D721Med (cell line): ENCODE data around the gene ILRUN.
"Not testable (repeated sequence)": the region's sequence is repeated elsewhere in the genome, so short reads cannot be mapped to it uniquely, and the experiment has no call there.

Experiments
- DNase-seq: peaks from one replicate; pipeline ENCODE4 v3.0.0; 2011; ENCODE audit warnings: low spot score; ENCODE audit not compliant: insufficient read length
- FAIRE-seq: peaks from 2 replicates; lab custom pipeline; 2011; peaks lifted over from hg19 to GRCh38; lab: Jason Lieb, UNC
- CTCF ChIP-seq: IDR thresholded peaks from 2 replicates; pipeline ENCODE4 v1.5.1; 2012; ENCODE audit warnings: mild to moderate bottlenecking, control low read depth; ENCODE audit not compliant: insufficient read depth; ENCODE audit errors: missing control alignments

The ILRUN gene

GRCh38 chr6:34671801-34672656 lies 24.5 kb downstream of the ILRUN start:
- DNase-seq (no peak), FAIRE-seq (no peak)
- no peak for TF ChIP-seq CTCF

- DNase-seq (no peak), FAIRE-seq (no peak)
- no peak for TF ChIP-seq CTCF
These were observed 25.2 kb downstream of the ILRUN start for GRCh38 chr6:34671367-34671766.

GRCh38 chr6:34668799-34669198 lies 27.8 kb downstream of the ILRUN start:
- FAIRE-seq, DNase-seq: not testable (repeated sequence)

GRCh38 chr6:34667481-34668238 lies 28.9 kb downstream of the ILRUN start:
- DNase-seq (no peak), FAIRE-seq (no peak)
- no peak for TF ChIP-seq CTCF

- FAIRE-seq, result no peak
- DNase-seq, result no peak
- no peak for TF ChIP-seq CTCF
These were observed 31.5 kb downstream of the ILRUN start for GRCh38 chr6:34665019-34665418.

- no peak for TF ChIP-seq CTCF
- no peak for DNase-seq
- FAIRE-seq, result no peak
These were observed 32.2 kb downstream of the ILRUN start for GRCh38 chr6:34664256-34664971.

- no peak for TF ChIP-seq CTCF
- no peak for FAIRE-seq
- no peak for DNase-seq
These were observed 32.7 kb downstream of the ILRUN start for GRCh38 chr6:34663831-34664255.
